HuH-7.5 (cell line): Measurements from ENCODE around the gene GDA.

ENCODE experiments used
- DNase-seq: peaks from one replicate; pipeline ENCODE4 v3.0.0; 2011; ENCODE audit warnings: low spot score

Gene GDA

DNA sequence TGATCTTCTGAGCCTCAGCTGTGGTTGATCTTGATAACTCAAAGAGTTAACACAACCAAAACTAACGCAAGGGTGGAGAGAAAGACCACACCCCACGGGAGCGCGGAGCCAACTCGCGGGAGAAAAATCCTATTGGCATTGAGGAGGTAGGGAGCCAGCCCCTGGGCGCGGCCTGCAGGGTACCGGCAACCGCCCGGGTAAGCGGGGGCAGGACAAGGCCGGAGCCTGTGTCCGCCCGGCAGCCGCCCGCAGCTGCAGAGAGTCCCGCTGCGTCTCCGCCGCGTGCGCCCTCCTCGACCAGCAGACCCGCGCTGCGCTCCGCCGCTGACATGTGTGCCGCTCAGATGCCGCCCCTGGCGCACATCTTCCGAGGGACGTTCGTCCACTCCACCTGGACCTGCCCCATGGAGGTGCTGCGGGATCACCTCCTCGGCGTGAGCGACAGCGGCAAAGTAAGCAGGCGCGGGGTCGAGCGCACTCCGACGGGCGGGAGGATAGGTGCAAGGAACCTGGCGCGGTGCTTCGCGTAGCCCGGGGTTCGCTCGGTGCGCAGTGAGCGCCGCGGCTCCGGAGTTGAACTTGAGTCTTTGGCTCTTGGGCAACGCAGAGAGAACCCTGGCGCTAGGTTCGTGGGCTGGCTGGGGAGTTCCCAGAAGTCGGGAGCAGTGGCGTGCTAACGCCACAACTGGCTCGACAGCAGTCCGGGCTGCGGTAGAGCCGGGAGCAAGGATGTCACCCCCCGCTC is at the start of gene GDA:
GDA (plus strand) TSS at position 210 of the 745 bp plus-strand sequence; CDS start at position 330, 120 bp downstream.
- DNase-seq, result peak; percentile 35

DNA sequence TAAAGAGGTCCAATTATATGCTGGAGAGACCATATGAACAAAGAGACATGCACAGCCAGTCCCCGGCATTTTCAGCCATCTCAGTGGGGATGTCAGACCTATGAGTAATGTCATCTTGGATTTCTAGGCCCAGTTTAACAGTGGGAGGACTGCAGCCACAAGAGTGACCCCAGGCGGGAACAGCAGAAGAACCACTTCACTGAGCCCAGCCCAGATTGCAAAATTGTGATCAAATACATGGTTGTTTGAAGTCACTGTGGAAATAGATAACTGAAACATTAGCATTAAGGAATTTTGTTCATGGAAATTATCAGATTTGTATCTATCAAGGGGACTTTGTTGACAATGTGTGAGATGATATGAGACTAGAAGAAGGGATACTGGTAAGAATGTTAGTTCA is 46.7 kb upstream of the GDA start:
- DNase-seq, result no peak

DNA sequence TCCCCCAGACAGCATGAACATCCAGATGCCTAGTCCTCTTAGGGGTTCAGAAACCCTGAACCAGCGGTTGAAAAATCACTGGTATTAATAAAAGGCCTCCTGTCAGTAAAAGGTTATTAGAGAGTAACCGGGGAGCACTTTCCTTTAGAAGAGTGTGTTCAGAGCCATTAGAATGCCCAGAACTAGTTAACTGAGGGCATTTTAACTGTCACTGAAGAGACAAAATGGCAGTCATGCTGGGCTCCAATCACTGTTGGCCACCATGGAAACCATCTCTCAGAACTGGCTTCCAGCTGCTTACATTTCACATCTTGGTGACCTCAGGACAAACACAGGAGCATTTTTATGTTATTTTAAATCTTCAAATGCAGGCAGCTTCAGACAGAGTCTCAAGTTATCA is 36.2 kb upstream of the GDA start:
- DNase-seq, result no peak

- no peak for DNase-seq
These were observed 29.4 kb upstream of the GDA start for GRCh38 chr9:72119853-72120252.

GRCh38 chr9:72124947-72125346 is 24.3 kb upstream of the GDA start:
- no peak for DNase-seq

DNA sequence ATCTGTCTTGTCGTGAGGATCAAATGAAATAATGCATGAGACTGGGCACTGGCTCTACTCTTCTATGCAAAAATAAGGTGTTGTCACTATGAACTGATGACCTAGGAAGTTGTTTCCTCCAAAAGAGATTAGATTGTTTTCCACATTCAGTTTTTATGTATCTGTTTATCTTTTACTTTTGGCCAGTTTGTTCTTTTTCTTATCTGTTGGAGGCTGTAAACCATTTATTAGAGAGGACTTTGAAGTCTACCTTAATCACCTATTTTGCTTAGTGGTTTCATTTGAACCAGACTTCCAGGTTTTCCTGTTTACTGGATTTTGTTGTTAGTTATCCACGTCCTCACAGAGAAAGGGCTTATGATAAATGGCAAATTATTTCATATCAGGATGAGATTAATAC is 21.5 kb upstream of the GDA start:
- DNase-seq, result no peak

- DNase-seq, result no peak
These were observed 20.7 kb upstream of the GDA start for GRCh38 chr9:72128526-72128925.

- DNase-seq, result peak; percentile 66
These were observed 19.7 kb upstream of the GDA start for GRCh38 chr9:72129271-72130156.

GRCh38 chr9:72130321-72130720 is 18.9 kb upstream of the GDA start:
- no peak for DNase-seq

GRCh38 chr9:72131206-72131605 is 18.0 kb upstream of the GDA start:
- no peak for DNase-seq

- DNase-seq, result no peak
These were observed 17.2 kb upstream of the GDA start for GRCh38 chr9:72132052-72132451.

GRCh38 chr9:72133365-72134035 is 15.7 kb upstream of the GDA start:
- no peak for DNase-seq

GRCh38 chr9:72134801-72135200 is 14.4 kb upstream of the GDA start:
- no peak for DNase-seq

DNA sequence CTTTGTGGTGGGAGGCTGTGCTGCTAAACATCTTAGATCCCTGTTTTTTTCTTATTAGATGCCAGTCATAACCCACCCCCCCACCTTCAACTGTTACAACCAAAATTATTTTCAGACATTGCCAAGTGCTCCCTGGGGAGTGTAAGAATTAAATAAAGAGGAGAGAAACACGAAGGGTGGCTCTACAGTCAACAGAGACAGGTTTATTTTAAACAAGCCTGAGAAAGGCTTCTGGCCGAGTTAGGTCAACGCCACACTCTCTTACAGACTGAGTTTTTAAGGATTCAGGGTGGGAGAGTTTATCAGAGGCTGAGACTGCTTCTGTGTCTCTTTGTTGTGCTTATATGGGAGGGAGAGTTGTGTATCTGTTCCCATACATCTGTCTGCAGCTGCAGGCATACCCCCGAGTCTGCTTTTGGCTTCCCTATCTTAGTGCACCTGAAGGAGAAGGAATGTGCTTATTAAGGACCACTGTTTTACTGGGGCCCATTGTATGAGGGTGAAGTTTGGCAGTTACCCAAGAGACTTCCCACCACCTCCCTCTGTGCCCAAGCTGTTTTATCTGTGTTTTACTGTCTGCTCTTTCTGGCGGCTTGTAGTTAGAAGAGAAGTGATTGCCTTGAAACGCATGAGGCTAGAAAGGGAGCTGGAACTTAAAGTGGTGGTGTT is 11.4 kb upstream of the GDA start:
- DNase-seq, result no peak

DNA sequence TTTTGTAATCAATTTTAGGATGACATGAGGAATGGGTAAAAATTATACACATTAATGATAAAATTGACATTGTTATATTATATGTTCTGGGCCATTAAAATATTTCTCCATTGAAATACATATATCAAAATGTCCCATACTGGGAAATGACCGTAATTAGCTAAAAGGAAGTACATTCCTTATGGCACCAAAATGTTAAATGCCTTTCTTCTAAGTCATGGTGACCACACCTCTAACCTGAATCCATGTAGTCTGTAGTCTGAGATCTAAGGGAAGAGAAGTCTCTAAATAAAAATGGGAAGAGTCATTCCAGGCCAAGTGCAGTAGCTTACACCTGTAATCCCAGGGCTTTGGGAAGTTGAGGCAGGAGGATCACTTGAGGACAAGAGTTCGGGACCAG is 10.0 kb upstream of the GDA start:
- no peak for DNase-seq

DNA sequence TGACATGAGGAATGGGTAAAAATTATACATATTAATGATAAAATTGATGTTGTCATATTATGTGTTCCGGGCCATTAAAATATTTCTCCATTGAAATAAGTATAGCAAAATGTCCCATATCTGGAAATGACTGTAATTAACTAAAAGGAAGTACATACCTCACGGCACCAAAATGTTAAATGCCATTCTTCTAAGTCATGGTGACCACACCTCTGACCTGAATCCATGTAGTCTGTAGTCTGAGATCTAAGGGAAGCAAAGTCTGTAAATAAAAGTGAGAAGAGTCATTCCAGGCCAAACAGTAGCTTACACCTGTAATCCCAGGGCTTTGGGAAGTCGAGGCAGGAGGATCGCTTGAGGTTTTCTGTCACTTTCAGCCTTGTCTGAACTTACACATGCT is 8.7 kb upstream of the GDA start:
- no peak for DNase-seq

DNA sequence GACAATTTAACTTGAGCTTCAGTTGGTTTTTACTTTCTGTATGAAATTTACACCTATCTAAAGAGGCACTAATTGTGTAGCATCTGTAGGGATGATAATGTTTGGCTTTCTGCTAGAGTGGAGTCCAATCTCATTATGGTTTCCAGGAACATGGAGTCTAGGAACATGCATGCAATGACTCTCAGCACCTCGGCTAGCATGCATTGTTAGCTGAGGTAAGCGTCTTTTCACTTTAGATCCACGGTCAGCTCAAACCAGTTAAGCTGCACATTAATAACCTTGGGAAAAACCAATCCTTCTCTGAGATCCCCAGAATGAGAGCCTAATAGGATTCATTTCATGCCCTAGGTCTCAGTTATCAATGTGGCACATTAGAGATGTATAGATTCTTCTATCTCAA is 7.8 kb upstream of the GDA start:
- no peak for DNase-seq

DNA sequence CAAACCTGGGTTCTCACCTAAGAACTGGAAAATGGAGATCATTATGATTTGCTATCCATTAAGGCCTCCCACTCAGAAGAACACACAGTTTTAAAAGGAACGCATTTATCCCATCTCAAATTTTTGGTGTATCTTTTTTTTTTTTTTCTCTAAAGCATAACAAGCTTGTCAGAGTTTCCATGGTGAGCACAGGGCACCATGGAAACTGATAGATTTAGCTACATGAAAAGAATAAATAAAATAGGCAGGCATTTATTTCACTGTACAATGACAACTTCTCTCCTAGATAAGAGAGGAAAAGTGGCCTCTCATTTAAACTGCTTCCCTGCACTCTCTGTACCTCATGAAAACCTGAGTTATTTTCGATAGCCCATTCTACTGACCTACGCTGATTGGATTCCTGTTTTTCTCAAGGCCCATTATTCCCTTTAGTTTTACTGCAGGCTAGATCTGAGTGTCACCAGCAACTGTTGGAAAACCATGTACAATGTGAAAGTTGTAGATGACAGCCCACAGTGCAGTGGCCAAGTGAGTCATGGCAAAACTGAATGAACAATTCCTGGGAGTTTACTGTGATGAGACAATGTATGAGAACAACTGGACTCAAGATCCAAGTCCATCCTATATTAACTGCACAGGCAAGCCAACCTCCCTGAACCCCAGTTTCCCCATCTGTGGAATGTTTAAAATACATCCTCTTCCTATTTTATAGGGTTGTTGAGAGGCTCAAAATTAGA is 4.3 kb upstream of the GDA start:
- no peak for DNase-seq

DNA sequence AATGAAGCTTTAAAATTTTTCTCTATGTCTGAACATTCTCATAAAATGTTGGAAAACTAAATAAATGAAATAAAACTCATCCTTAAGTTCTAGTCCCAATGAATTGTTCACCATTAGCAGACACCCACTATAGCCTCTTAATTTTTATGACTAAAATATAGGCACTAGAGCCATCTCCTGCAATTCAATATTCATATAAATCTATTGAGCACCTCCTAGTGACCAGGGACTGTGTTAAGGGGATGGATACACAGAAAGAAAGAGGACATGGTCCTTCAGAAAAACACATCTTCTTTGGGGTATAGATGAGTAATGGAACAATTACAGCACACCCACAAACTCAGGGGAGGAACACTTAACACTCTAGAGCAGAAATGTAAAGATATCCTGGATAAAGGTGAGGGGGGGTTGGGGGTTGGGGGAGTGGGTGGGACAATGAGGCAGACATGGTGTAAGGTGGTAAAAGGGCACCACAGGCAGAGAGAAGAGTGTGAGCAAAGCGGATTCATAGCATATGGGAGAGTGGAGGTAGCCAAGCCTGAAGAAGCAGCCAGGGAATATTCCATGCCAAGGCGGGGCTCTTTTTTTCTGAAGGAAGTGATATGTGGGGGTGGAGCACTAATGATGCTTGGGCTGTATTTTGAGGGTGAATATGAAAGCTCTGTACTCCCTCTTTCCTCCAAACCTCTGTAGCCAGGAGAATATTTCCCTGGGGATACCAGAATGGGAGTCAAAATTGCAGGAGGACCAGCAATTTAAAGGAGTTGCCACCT is 3.3 kb upstream of the GDA start:
- DNase-seq, result no peak

DNA sequence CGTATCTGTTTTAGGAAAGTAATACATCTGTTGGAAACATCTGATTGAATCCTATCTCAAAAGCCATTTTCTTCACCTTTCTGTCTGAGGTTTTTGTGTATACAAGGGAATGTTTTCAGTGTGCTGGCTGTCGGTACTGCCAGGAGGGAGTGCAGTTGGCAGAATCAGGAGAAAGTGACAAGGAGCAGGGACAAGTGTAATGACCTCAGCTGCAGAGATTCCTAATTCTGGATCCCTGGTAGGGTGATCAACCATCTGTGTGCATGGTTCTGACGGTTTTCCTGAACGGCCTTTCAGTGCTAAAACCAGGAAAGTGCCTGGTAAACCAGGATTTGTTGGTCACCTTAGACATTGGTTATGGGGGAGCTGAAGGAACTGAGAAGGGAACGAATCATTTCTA is 1.6 kb upstream of the GDA start:
- DNase-seq, result no peak

- DNase-seq, result no peak
These were observed 887 bp downstream of the GDA start for GRCh38 chr9:72150127-72150526.
